IPS-20b (cell line): ENCODE data around the gene MGAT4A.

ENCODE experiments used
- H3K27ac ChIP-seq: one replicate; pipeline ENCODE4 v1.5.1; 2013; ENCODE audit warnings: low read length
- H3K27me3 ChIP-seq: 2 replicates; pipeline ENCODE4 v1.6.1; 2013; ENCODE audit warnings: mild to moderate bottlenecking, low read length, inconsistent platforms; ENCODE audit not compliant: insufficient read depth
- H3K36me3 ChIP-seq: 2 replicates; pipeline ENCODE4 v1.6.1; 2013; ENCODE audit warnings: low read depth, mild to moderate bottlenecking, inconsistent platforms, low read length, moderate library complexity; ENCODE audit not compliant: insufficient read depth
- H3K4me1 ChIP-seq: 2 replicates; pipeline ENCODE4 v1.6.1; 2013; ENCODE audit warnings: mild to moderate bottlenecking, control low read depth, inconsistent platforms, low read length, moderate library complexity; ENCODE audit not compliant: insufficient read depth
- H3K4me3 ChIP-seq: 2 replicates; pipeline ENCODE4 v1.5.1; 2013; ENCODE audit warnings: mild to moderate bottlenecking, low read length, inconsistent platforms
- H3K9ac ChIP-seq: 2 replicates; pipeline ENCODE4 v1.6.1; 2013; ENCODE audit warnings: low read depth, mild to moderate bottlenecking, inconsistent platforms, low read length, moderate library complexity
- H3K9me3 ChIP-seq: 2 replicates; pipeline ENCODE4 v1.6.1; 2013; ENCODE audit warnings: mild to moderate bottlenecking, low read depth, low read length, inconsistent platforms; ENCODE audit not compliant: insufficient read depth

MGAT4A gene

DNA sequence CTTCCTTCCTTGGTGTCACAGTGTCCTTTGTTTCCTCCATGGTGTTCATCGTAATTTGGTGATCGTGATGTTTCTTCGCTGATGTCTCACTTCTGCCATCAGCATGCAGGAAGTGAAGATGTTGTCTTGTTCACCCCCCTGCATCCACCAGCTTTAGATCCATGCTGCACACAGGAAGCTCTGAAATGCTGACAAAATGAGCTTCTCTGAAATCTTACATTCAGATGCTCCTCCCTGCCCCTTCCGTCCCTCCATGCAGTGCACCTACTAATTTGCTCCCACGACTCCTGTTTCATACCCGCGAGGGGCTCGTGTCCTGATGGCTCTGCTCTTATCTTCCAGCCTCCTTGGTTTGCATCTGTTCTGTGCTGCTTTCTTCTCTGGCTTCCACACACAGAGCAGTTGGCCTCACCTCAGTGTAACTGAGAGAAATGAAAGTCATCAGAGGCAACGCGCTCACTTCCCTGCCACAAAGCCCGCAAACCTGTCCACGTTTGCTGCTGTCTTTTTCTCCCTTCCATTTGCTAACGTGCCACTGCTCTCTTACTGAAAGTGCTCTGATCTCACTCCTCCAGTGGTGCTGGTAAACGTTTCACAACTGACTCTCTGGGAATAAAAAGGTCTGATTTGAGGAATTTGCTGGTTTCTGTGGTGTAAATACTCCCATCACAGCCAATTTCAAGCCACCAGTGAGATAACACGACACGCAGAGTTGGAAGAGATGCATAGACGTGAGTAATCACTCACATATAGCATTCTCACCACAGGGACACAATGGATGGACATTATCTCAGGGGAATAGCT, 41.0 kb upstream of the MGAT4A start:
- H3K4me3 ChIP-seq = no peak overlapping the region
- H3K9ac ChIP-seq = no peak overlapping the region
- H3K27me3 ChIP-seq = no peaks in the 10 kb centered on the region; the same call in 1 of the 2 replicates
- H3K9me3 ChIP-seq = no peaks in the 10 kb centered on the region
- H3K27ac ChIP-seq = no peak overlapping the region
- H3K4me1 ChIP-seq = peaks cover 5% of the 10 kb centered on the region; the same call in 1 of the 2 replicates
- no peaks in the 10 kb centered on the region for H3K36me3 ChIP-seq

DNA sequence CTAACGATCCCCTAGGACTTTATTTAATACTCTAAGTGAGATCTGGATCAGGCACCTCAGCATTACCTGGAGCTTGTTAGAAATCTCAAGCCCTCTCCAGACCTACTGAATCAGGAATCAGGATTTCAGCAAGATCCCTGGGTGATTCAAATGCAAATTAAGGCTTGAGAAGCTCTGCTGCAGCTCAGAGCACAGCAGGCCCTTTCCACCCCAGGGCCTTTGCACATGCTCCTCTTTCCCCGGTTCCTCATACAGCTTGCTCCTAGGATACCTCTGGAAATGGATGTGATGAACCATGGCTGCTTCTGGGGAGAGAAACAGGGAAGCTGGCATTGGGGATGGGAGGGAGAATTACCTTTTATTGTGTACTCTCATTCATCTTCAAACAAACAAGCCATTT, 40.3 kb upstream of the MGAT4A start:
- H3K9ac ChIP-seq = no peak overlapping the region

DNA sequence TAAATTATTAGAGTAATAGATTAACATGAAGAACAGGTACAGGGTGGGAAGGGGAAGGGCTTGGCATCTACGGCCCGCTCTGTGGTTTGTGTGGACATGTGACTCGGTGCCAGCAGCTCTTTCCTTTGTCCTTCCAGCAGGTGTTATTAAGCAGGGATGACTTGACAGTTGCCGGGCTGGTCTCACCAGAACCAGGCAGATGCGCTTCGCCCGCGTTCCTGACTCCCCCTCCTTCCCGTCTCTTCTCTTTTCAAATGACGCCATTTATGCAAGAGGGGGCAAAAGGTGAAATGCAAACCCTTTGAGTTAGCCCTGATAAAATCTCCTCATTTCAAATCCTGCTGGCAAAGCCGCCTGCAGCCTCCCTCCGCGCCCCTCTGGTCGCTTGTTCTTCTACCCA, 38.9 kb upstream of the MGAT4A start:
- H3K27me3 ChIP-seq = no peaks in the 10 kb centered on the region
- no peaks in the 10 kb centered on the region for H3K36me3 ChIP-seq
- no peak overlapping the region for H3K9ac ChIP-seq
- peaks cover 5% of the 10 kb centered on the region; the same call in 1 of the 2 replicates for H3K4me1 ChIP-seq
- no peak overlapping the region for H3K27ac ChIP-seq
- no peak overlapping the region for H3K4me3 ChIP-seq
- no peaks in the 10 kb centered on the region for H3K9me3 ChIP-seq

More for the DNA sequence above, 40.3 kb upstream of the MGAT4A start:
- H3K27me3 ChIP-seq = no peaks in the 10 kb centered on the region; the same call in 1 of the 2 replicates
- H3K4me3 ChIP-seq = no peak overlapping the region
- no peaks in the 10 kb centered on the region for H3K36me3 ChIP-seq
- H3K27ac ChIP-seq = no peak overlapping the region
- H3K4me1 ChIP-seq = peaks cover 5% of the 10 kb centered on the region; the same call in 1 of the 2 replicates
- H3K9me3 ChIP-seq = no peaks in the 10 kb centered on the region

DNA sequence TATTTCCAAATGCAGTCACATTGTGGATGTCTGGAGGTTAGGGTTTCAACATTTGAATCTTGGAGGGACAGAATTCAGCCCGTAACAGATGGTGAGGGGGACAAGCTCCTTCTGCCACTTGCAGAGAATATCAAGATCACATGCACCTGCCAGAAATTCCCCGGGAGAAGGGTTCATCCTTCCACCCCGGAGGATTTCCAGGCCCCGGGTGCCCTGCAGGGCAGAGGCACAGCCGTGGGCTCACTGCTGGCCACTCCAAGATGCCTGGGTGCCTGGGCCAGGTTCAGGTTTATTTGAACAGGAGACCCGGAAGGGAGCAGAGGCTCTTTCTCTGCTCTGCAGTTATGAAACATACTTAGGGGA, 38.2 kb upstream of the MGAT4A start:
- Histone ChIP-seq H3K4me1 (peaks cover 4% of the 10 kb centered on the region; the same call in 1 of the 2 replicates), H3K36me3 (no peaks in the 10 kb centered on the region), H3K9ac (no peak overlapping the region), H3K27ac (no peak overlapping the region), H3K9me3 (no peaks in the 10 kb centered on the region), H3K4me3 (no peak overlapping the region), H3K27me3 (no peaks in the 10 kb centered on the region)

DNA sequence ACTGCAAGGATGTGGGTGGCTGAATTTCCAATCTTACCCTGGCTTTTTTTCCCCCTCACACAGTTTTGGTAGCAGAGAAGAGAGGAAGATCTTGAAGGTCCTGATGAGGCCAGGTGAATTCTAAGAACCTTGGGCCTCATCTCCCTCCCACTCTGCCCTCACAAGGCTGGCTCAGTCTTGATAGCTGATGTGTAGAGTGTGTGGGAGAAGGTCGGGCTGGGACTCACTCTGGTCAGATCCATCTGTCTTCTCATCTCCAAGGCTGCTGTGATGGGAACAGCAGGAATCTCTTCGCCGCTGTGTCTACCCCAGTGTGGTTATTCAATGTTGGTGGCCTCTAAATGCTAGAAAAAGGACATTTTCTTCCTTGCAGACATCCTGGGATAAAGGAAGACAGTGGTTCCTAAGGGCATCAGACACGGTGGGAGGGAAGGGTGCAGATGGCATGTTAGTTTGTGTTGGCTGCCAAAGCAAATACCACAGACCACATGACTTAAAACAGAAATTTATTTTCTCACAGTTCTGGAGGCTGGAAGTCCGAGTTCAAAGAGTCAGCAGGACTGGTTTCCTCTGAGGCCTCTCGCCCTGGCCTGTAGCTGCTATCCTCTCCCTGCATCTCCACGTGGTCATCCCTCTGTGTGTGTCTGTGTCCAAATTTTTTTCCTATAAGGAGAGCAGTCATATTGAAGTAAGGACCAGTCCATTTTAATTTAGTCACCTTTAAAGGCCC, 37.6 kb upstream of the MGAT4A start:
- Histone ChIP-seq H3K27me3 (no peaks in the 10 kb centered on the region), H3K27ac (no peak overlapping the region), H3K4me1 (no peaks in the 10 kb centered on the region), H3K9me3 (no peaks in the 10 kb centered on the region), H3K36me3 (no peaks in the 10 kb centered on the region), H3K4me3 (no peak overlapping the region), H3K9ac (no peak overlapping the region)

DNA sequence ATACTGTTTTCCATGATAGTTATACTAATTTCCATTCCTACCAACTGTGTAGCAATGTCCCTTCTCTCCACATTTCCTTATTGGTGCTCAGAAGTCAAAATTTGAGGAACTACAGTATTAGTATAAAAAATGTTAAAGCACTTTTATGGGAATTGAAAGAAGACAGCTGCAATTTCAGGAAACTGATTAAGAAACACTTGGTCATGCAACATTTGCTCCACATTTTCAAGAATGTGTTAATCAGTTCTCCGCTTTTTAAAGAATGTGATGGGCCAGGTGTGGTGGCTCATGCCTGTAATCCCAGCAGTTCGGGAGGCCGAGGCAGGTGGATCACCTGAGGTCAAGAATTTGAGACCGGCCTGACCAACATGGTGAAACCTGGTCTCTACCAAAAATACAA, 33.6 kb upstream of the MGAT4A start:
- H3K36me3 ChIP-seq = no peaks in the 10 kb centered on the region
- no peak overlapping the region for H3K9ac ChIP-seq
- no peaks in the 10 kb centered on the region for H3K9me3 ChIP-seq
- no peak overlapping the region for H3K4me3 ChIP-seq
- no peaks in the 10 kb centered on the region for H3K4me1 ChIP-seq
- no peak overlapping the region for H3K27ac ChIP-seq
- no peaks in the 10 kb centered on the region for H3K27me3 ChIP-seq

DNA sequence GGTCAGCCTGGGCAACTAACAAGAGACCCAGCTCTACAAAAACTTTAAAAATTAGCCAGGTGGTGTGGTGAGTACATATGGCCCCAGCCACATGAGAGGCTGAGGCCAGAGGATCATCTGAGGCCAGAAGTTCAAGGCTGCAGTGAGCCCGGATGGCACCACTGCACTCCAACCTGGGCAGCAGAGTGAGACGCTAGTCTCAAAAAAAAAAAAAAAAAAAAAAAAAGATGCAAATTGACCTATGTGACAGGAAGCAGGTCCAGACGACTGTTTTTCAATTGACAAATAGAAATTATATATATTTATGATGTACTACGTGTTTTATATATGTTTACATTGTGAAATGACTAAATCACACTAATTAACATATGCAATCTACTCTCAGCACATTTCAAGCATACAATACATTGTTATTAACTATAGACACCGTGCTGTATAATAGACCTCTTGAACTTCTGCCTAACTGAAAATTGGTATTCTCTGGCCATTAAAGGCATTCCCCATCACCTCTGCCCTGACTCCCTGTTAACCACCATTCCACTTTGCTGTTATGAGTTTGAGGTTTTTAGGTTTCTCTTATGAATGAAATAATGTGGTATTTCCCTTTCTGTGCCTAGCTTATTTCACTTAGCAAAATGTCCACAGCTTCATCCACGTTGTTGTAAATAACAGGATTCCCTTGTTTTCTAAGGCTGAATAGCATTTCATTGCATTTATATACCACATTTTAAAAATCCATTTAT, 32.4 kb upstream of the MGAT4A start:
- Histone ChIP-seq H3K27me3 (no peaks in the 10 kb centered on the region), H3K9ac (no peak overlapping the region), H3K9me3 (no peaks in the 10 kb centered on the region), H3K27ac (no peak overlapping the region), H3K4me3 (no peak overlapping the region), H3K4me1 (no peaks in the 10 kb centered on the region), H3K36me3 (no peaks in the 10 kb centered on the region)

DNA sequence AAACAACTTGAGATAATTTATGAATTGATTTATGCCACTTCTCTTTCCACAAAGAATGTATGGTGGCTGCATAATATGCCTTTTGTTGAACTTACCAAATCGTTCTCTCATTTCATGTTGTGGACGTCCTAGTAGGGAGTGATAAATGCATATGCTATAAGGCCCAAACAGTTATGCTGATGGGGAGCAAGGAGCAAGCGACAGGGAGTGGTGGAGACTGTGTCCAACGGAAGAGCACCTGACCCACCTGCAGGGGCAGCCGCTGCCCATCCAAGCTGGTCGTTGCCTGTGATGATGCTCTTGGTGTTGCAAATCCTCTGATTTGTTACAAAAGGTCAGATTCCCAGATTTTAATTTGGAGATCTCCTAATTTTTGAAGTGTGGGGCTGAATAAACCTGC, 31.0 kb upstream of the MGAT4A start:
- H3K9ac ChIP-seq = no peak overlapping the region
- H3K9me3 ChIP-seq = no peaks in the 10 kb centered on the region
- no peaks in the 10 kb centered on the region for H3K36me3 ChIP-seq
- H3K27me3 ChIP-seq = no peaks in the 10 kb centered on the region
- no peaks in the 10 kb centered on the region for H3K4me1 ChIP-seq
- H3K4me3 ChIP-seq = no peak overlapping the region
- no peak overlapping the region for H3K27ac ChIP-seq

DNA sequence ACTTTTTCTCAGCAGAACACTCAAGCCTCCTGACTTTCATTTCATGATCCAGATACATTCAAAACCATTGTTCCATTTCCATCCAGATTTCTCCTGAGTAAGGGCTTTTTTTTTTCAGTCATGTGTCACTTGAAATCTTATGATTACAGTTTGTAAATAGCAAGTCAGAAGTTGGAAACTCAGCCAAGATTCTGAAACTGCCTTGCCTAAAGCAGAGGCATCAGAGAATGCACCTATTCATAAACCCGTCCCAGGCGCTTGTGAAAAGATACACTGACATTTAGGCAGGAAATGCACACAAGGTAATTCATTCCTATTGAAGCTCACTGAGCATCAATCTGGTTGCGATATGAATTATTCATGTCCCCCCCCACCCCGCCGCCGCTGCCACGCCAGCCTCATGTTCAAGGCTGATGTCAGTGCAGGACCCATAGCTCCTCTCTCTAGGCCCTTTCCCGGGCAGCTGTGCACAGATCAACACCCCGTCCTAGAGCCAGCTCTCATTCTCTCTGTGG, 30.4 kb upstream of the MGAT4A start:
- no peak overlapping the region for H3K4me3 ChIP-seq
- no peaks in the 10 kb centered on the region for H3K4me1 ChIP-seq
- H3K9me3 ChIP-seq = no peaks in the 10 kb centered on the region
- H3K9ac ChIP-seq = no peak overlapping the region
- H3K27ac ChIP-seq = no peak overlapping the region
- no peaks in the 10 kb centered on the region for H3K27me3 ChIP-seq
- no peaks in the 10 kb centered on the region for H3K36me3 ChIP-seq

DNA sequence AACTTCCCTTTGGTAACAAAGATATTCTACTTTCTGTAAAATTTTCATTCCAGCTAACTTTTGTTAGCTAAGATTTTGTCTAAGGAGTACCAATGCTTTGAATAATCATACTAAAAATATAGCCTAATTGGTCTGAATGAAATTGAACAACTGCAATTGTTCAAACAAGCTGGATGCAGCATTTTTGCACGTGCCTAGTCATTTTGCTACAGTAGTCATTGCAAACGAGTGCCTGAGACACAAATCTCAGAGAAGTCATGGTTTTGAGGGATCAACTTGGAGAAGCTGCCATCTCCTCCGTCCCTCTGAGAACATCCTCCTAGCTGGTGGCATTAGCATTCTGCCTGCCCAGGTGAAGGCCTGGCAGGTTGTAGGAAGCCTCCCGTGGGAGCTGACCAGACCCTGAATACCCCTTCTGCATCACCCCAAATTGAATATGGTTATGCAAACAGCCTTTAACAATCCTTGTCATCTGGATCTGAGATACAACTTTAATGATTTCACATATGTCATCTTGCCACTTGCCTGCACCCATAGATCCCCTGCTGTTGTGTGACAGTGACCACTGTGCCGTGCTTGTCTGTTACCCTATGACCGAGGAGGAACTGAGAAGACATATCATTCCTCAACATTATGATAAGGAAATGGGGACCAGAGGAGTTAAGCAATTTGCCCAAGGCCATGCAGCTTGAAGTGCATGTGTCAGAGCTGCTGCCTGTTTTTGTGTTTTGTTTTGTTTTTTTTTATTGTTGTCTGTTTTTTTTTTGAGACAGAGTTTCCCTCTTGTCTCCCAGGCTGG, 29.1 kb upstream of the MGAT4A start:
- Histone ChIP-seq H3K4me3 (no peak overlapping the region), H3K27me3 (no peaks in the 10 kb centered on the region), H3K36me3 (no peaks in the 10 kb centered on the region), H3K9ac (no peak overlapping the region), H3K27ac (no peak overlapping the region), H3K9me3 (no peaks in the 10 kb centered on the region), H3K4me1 (no peaks in the 10 kb centered on the region)

DNA sequence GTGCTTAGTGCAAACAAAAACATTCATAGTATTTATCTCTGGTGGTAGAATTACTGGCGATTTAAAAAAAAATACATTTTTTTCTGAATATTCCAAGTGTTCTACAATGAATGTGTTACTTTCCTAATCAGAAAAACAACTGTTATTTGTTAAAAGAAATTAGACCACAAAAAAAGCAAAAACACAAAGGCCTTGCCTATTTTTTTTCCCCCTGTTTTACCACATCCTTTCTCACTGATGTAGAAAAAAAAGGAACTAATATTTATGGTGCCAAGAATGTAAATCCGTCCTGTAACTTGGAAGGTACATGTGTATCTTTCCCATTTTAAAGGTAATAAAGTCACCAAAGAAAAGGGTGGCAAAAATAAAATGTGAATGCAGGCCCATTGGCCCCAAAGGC, 28.4 kb upstream of the MGAT4A start:
- Histone ChIP-seq H3K9me3 (no peaks in the 10 kb centered on the region), H3K9ac (no peak overlapping the region), H3K4me1 (no peaks in the 10 kb centered on the region), H3K36me3 (no peaks in the 10 kb centered on the region), H3K4me3 (no peak overlapping the region), H3K27me3 (no peaks in the 10 kb centered on the region), H3K27ac (no peak overlapping the region)
